Stimulated activated CD4-positive, alpha-beta T cell treated with anti-CD3 and anti-CD28 coated beads, Interleukin-2, amount 100 ng/mL, for 4 hours (primary cell): ENCODE measurements around the gene TMPRSS7.
"Not testable (repeated sequence)": the region's sequence is repeated elsewhere in the genome, so short reads cannot be mapped to it uniquely, and the experiment has no call there.

Experiments used
- DNase-seq: peaks from one replicate; pipeline ENCODE4 v3.0.0-alpha.2; 2020; ENCODE audit warnings: low read depth

TMPRSS7 gene

DNA sequence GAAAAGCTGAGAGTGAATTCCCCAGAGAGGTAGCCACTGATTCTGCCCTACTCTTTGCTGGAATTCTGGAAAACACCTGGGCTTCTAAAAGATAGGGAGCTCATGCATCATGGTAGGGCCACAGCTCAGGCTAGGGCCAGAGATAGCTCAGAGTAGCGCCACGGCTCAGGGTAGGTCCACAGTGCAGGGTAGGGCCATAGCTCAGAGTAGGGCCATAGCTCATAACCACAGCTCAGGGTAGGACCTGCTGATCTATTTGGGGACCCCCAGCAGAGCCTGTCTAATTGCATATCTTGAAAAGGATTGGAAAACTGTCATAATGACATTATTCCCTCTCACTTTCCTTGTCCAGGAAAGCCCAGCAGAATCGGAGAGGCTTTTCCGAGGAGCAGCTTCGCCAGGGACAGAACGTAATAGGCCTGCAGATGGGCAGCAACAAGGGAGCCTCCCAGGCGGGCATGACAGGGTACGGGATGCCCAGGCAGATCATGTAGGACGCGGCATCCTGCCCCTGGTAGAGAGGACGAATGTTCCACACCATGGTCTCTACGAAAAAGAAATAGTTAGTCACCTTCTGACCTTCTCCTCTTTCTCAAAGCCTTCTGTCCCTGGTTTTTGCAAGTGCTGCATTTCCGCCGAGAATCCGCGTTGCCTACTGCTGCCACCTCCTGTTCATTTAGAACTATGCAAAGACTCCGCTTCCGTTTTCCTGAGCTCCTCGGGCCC lies 21.3 kb upstream of the TMPRSS7 start:
- peak; percentile 48 for DNase-seq

DNA sequence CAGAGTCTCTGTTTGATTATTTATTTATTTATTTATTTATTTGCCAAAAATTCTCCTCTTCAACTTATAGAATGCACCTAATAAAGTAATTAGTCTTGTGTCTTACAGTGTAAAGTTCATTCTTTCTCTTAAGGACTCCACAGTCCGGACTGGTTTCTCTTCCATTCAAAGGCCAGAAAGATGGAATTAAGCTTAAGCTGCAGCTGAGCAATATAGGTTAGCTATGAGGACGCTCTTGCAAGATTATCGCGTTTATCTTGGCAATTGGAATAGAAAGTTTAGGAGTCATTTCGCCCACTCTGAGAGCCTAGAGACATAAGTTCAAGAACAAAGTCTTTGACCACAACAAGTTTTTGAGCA lies 20.8 kb upstream of the TMPRSS7 start:
- DNase-seq: no peak

DNA sequence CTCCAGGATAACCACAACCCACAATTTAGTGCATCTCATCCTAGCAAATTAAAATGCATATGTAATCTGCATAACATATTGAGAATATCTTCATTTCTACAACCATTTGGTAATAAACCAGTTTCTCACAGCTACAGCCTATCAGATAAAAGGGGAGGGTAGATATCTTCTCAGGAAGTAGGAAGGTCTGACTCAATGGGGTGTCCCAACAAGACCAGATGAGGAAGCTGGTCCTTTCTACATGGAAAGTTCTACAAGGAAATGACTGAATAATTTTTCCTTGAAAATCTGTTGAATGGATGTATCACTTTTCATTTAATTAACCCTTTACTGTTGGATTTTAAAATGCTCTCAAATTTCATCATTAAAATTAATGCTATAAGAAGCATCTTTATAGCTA lies 17.4 kb upstream of the TMPRSS7 start:
- no peak for DNase-seq

DNA sequence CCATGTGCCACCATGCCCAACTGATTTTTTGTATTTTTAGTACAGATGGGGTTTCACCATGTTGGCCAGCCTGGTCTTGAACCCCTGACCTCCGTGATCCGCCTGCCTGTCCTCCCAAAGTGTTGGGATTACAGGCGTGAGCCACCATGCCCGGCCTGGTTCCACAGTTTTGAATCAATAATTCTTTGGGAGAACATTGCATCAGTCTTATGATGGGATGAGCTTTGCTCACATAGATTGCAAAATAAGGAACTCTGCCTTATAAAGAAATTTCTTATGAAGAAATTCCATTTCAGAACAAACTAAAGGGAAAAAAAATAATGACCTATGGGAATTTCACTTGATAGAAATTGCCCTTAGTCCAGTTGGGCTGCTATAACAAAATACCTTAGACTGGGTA lies 15.8 kb upstream of the TMPRSS7 start:
- DNase-seq: no peak

DNA sequence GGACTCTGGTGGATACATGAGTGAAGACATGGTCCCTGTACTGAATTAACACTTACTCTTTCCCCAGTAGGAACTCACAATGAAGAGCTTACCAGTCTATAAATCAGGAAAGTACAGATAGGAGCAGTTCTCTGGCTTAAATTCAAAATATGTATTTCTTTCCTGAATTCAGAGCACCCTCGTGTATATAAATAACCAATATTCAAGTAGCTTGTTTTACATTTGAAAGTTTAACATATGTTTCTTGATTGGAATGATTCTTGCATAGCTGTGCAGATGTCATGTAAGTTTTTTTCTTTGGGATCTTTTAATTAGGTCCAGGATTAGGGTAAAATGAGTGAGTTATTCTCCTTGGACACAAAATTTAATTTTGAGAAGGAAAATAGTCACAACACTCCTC lies 14.8 kb upstream of the TMPRSS7 start:
- no peak for DNase-seq

DNA sequence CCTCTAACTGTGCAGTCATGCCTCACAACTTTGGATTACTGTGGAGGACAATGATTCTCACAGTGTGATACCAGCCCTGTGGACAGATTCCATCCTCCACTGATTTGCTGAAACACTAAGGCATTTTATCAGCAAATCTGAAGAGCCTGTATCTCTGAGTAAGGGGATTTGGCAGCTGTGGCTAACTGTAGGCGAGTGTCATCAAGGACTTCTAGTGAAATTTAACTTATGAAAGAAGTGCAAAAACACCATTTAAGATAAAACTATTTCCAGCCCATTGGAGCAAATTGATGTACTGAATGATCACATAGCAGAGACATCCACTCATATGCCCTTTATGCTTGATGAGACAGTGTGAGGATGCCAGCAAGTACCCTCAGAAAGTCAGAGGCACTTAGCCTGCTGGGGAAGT lies 13.9 kb upstream of the TMPRSS7 start:
- no peak for DNase-seq

DNA sequence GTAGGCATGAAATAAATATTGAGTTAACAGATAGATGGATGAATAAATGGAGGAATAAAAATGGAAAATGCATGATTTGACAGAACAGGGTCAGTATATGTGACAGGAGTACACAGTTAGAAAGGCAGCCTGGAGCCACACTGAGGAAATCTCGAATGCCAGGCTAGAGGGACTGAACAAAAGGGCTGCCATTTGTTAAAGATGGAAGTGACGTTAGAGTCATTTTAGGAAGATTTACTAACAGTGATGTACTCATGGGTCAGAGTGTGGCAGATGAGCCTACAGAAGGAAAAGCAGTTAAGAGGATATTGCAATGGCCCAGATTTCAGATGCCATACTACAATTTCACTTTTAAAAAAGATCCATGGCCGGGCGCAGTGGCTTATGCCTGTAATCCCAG lies 7.4 kb upstream of the TMPRSS7 start:
- no peak for DNase-seq

DNA sequence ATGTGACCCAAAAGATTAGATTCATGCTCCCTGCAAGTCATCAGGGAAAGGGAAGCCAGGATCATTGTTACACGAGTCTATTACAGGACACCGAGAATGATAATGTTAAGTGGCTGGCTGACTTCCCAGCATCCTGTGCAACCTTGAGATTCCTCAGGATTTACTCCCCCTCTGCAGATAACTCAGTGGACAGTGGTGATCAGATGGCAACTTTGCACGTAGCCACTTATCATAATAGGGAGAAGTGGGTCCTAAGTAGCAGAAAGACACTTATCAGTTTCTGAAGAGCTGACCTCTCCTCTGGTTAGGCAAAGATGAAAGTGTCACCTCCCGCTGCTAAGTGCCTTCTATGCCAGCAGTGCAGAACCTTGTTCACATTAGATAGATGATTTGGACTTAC lies 6.7 kb upstream of the TMPRSS7 start:
- DNase-seq: no peak

DNA sequence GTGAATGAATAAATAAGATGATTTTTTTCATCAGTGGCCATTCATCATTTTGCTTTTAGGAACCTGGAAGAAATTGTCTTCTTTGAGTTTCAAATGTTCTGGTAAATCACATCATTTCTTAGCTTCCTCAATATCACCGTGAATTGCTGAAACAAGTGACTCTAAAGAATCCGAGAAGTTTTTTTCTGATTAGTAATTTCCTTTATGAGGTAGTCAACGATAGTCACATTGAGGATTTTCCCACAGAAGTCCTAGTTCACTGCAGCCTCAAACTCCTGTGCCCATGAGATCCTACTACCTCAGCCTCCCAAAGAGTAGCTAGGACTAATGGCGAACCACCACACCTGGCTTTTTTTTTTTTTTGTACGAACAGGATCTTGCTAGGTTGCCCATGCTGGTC lies 3.6 kb upstream of the TMPRSS7 start:
- DNase-seq: no peak

DNA sequence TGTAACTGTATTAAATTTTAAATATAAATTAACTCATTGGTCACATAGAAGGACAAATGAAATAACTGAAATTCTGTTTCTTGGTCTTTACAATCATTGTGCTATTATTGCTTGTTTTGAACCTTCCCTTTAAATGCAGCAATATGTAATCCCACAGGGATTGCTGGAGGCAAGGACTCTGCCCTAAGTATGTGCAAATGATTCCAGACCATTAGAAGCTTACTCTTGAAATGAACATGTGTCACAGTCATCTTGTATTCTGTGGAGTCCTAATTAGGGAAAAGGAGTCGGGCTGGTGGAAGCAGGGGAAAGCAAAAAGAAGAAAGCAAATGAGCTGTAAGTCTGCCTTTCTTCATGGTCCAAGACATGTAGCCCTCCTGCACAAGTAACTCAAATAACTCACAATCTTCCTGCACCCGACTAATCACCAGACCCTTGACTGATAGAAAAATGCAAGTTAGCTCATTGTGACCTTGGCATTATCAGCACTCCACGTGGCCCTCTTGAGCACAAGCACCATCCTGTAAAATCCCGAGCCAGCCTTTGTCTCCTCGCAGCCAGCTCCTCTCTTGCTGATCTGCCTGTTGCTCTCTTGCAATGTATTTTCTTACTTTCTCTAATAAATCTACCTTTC lies 2.3 kb upstream of the TMPRSS7 start:
- DNase-seq: no peak

DNA sequence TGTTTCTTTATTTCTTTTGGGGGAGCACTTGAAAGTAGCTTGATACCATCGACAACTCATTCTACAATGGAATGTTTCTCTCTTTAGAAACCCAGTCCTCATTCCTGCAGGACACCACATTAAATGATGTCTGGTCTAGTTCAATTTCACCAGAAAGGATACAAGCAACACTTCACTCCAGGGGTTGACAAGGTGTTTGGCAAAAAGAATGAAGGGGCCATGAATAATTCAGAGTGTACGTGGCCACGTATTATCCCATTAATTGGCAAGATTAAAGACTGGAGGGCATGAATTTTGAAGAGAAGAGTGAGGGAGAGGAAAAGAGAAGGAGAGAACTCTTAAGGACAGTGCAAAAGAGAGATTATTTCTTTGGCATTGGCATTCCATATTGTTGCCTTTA lies 705 bp downstream of the TMPRSS7 start:
- DNase-seq: no peak

DNA sequence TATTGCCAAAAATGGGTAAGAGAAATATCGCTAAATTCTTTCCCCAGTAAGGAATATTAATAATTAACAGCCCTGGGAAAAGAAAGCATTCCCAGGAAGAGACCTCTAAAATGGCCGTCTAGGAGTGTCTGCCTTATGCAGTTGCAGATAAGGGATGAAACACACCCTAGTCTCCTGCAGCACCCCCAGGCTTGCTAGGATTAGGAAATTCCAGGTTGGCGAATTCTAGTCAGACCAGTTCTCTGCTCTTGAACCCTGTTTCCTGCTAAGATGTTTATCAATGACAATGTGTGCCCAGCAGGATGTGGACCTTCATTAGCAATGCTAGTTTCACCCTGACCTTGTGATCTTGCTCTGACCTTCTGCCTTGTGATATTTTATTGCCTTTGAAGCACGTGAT lies 2.7 kb downstream of the TMPRSS7 start:
- DNase-seq: not testable (repeated sequence)

DNA sequence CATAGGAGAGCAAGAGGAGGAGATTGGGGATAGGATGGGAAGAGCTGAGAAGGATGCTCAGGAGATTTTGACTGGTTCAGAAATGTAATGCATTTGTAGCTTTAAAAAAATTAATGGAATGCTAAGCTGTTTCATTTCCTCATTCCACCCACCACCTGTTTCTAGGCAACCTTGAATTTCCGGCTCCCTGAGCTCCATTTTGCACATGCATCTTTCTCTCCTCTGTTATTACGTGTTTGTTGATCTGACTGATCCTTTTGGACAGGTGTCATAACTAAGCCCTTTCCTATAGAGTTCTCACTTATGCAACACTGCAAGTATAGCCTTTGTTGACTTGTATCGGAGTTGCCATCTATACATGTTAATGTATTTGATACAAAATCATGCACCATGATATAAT lies 4.3 kb downstream of the TMPRSS7 start:
- DNase-seq: no peak

DNA sequence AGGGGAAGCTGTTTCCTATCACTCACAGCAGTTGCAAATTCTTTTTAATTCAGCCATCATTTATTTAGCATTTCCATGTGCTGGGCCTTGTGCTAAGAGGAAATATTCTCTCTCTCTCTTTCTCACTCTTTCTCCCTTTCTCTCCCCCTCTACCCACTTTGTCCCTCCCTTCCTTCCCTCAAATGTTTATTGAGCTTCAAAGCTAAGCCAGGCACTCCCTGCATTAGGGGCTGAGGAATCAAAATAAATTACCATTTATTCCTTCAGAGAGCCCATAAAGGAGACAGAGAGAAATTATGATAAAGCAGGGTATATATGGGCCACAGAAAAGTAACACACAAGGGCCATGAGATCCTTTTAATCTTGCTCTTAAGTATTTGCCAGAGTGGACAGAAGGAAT lies 6.8 kb downstream of the TMPRSS7 start:
- no peak for DNase-seq

DNA sequence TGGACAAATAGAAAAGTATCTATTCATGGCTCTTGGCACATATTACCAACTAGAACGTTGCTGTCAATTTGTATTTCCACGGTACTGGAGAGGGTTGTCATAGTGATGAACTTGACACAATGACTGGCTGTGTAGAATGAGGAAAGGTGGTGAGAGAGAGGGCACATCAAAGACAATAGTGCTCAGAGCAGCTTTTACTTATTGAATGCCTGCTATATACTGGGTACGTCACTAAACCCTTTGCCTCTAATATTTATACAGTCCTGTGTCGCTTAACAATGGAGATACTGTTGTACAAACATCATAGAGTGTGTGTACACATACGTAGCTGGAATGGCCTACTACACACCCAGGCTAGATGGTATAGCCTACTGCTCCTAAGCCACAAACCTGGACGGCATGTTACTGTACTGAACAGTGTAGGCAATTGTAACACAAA lies 8.3 kb downstream of the TMPRSS7 start:
- DNase-seq: no peak

DNA sequence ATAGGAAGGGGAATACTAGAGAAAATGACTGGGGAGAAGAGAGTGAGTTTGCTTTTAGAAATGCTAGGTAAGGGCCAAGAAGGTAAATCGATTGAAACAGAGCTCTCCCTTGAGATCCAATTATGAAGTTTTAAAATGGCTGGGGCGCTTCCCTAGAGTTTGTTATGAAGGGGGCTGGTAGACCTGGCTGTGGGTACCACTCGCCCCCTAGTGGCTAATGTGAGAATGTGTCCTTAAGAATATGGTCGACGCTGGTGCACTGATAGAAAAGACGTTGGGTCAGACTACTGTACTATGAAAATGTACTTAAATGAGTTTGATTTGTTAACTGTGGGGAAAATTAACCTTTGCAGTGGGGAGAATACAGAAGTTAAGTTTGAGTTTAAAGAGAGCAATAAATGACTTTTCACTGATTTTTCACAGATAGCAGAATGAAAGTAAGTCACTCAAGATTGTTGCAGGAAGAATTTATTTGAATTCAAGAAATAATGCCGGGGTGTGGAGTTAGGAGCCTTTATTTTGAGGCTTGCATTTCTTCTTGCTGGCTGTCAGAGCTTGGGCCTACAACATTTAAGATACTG lies 9.2 kb downstream of the TMPRSS7 start:
- DNase-seq: peak; percentile 31

DNA sequence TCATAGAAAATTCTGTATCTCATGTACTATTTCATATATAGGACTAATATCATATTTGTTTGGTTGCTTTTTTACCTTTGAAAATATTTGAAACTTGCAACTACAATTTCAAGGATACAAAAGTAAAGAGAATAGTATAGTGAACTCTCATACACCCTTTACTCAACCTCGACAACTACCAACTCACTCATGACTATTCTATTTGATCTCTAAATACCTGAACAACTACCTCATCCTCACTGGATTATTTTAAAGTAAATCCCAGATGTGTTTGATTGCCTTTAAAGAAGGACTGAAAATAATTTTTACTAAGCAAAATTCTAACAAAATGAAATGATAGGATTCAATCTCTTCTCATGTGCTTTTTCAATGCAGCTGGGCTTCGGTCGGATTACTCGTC lies 12.1 kb downstream of the TMPRSS7 start:
- DNase-seq: no peak

DNA sequence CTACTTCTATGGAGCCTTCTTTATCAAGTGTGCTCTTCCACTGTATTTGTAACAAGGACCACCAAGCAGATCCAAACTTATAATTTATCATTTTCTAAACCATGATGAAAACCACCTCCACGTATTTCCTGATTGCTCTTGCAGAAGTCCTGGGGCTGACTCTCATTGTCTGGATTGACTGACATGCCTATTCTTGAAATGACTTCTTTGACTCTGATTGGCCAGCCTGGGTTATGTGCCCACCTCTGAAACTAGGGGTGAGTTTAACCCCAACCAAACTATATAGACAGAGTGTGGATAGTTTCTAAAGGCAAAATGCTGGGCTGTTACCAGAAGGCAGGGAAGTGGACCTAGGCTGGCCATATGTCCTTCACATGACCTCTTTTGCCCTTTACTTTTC lies 12.7 kb downstream of the TMPRSS7 start:
- no peak for DNase-seq

DNA sequence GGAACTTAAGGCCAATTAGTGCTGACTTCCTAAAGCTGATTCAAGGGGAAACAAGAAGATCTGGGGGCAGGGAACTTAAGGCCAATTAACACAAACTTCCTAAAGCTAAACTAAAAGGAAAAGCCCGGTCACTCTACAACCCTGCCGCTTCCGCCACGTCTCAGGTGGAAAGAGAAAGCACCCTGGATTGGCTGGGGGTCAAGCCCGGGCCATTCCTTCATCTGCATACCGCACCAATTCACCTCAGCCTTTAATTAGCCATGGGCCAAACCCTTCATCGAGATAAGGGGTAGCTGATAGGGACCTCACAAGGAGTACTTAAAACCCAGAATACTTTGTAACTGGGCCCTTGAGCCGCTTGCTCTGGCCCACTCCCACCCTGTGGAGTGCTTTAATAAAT lies 14.4 kb downstream of the TMPRSS7 start:
- DNase-seq: no peak

DNA sequence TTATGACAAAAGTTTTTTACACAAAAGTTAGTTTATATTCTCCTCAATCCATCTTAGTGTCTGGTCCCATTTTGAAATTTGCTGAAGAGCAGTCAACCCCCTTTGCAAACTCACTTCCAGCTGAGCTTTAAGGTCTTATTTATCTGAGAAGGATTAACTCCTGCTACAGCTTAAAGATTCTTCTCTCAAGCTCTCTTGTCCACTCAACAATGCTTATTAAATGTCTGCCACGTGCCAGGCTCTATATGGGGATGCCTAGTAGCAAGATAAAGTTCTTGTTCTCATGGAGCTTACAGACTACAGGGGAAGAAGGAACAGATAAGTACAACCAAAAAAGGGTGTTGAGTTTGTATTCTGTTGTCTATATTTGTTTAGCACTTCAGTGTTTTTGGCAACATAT lies 18.7 kb downstream of the TMPRSS7 start:
- DNase-seq: no peak

DNA sequence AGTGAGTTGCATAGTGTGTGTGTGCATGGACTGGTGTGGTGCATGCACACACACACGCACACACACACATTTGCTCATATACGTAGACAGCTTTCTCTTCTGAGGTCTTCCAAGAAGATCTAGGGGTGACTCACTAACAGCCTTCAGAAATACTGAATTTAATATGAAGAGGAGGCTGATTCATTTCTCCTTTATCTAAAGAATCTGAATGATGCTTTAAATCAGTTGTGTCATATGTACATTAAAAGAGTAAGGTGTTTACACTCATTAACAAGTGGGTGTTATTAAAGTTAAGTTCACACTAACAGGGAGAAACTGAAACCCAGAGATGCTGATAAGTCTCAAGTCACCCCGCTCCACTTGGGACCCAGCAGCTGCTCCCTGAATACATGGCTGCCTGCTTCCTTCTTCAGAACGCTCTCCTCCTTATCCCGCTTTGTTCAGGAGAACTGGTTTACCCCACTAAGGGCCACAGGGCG lies 22.0 kb downstream of the TMPRSS7 start:
- DNase-seq: no peak

DNA sequence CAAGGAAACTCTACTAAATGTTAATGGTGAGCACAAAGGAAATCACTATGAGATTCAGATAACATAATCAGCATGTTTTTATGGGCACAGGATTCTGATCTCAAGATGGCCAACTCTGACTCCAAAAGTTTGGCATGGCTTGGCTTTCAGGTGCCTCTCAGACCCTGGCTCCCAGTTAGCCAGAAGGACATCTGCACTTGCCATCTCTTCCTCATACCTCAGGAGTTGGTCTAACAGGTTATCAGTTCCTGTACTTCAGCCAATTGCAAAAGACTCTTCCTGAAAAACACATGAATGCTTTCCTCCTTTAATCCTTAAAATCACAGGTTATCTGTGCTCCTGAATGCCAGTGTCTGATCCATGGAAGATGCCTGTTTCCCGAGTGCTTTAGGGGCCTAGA lies 25.0 kb downstream of the TMPRSS7 start:
- DNase-seq: no peak

DNA sequence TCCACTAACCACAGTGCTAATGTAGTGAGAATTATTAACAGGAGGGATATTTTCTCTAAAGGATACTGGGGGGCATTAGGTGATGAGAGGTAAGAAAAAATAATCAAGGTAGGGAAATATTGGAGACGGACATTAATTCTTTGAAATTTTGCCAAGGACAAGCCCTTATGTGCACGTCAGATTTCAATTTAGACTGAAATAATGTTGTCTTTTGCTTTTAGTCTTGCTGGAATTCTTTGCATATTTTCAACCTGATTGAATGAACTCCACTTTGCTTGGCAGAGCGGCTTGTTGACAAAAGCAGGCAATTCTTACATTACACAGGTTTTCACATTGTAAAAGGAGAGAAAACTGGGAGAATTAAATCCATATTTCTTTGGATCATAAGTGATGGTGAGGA lies 26.6 kb downstream of the TMPRSS7 start:
- DNase-seq: no peak
